ENCODE results near the gene MAST4.

MAST4 gene

DNA sequence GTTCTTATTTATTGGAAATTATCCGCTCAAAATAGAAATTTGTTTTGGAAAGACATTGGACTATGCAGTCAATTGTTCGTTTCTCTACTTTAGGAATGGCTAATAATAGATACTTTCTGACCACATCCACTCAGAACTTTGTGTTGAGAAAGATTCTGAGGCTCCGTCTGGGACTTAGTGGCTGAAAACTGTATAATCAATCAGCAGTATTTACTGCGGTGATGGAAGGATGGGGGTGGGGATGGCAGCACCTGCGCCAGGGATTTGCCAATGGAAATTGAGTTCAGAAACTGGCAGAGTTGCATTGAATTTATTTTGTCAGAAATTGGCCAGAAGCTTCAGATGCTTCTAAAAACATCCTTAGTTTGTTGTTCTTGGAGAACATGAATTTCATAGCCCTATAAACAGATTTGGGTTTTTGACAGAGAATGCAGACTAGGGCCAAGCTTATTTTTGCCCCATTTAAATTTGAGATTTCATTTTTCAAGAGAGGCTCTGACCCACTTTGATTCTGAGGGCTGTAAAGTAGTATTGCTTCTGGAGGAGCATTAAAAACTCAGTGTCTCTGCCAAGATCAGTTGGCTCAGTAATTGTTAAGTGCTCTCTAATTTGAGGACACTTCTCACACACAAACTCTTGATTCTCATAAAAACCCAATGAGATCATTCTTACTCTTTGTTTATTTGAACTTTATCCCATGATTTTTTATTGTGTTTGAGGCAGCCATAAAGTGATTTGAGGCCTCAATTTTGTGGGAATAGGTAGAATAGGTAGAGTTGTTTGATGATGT lies 385.3 kb downstream of the MAST4 start (continued):
- TF ChIP-seq ZNF658 (tag by site-specific recombination; IDR thresholded peaks at IDR 0.05) (no peak), ZNF37A (tag by site-specific recombination; IDR thresholded peaks at IDR 0.05) (no peak), KLF7 (tag by site-specific recombination; IDR thresholded peaks at IDR 0.05; ENCODE audit: borderline replicate concordance) (no peak)
- TF ChIP-seq, protein P1, sequence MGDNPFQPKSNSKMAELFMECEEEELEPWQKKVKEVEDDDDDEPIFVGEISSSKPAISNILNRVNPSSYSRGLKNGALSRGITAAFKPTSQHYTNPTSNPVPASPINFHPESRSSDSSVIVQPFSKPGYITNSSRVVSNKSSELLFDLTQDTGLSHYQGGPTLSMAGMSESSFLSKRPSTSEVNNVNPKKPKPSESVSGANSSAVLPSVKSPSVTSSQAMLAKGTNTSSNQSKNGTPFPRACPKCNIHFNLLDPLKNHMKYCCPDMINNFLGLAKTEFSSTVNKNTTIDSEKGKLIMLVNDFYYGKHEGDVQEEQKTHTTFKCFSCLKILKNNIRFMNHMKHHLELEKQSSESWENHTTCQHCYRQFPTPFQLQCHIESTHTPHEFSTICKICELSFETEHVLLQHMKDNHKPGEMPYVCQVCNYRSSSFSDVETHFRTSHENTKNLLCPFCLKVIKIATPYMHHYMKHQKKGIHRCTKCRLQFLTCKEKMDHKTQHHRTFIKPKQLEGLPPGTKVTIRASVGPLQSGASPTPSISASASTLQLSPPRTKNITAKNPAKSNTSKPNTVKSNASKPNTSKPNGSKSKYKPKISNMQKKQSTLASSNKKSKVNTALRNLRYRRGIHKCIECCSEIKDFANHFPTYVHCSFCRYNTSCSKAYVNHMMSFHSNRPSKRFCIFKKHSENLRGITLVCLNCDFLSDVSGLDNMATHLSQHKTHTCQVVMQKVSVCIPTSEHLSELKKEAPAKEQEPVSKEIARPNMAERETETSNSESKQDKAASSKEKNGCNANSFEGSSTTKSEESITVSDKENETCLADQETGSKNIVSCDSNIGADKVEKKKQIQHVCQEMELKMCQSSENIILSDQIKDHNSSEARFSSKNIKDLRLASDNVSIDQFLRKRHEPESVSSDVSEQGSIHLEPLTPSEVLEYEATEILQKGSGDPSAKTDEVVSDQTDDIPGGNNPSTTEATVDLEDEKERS (tag by site-specific recombination; IDR thresholded peaks at IDR 0.05) = no peak
- TF ChIP-seq, protein P2, sequence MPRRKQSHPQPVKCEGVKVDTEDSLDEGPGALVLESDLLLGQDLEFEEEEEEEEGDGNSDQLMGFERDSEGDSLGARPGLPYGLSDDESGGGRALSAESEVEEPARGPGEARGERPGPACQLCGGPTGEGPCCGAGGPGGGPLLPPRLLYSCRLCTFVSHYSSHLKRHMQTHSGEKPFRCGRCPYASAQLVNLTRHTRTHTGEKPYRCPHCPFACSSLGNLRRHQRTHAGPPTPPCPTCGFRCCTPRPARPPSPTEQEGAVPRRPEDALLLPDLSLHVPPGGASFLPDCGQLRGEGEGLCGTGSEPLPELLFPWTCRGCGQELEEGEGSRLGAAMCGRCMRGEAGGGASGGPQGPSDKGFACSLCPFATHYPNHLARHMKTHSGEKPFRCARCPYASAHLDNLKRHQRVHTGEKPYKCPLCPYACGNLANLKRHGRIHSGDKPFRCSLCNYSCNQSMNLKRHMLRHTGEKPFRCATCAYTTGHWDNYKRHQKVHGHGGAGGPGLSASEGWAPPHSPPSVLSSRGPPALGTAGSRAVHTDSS (tag by site-specific recombination; IDR thresholded peaks at IDR 0.05) = peak; percentile 71; the same call in 1 of the 2 replicates
- TF ChIP-seq, protein P3, sequence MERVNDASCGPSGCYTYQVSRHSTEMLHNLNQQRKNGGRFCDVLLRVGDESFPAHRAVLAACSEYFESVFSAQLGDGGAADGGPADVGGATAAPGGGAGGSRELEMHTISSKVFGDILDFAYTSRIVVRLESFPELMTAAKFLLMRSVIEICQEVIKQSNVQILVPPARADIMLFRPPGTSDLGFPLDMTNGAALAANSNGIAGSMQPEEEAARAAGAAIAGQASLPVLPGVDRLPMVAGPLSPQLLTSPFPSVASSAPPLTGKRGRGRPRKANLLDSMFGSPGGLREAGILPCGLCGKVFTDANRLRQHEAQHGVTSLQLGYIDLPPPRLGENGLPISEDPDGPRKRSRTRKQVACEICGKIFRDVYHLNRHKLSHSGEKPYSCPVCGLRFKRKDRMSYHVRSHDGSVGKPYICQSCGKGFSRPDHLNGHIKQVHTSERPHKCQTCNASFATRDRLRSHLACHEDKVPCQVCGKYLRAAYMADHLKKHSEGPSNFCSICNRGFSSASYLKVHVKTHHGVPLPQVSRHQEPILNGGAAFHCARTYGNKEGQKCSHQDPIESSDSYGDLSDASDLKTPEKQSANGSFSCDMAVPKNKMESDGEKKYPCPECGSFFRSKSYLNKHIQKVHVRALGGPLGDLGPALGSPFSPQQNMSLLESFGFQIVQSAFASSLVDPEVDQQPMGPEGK (tag by site-specific recombination; IDR thresholded peaks at IDR 0.05) = peak; percentile 58

DNA sequence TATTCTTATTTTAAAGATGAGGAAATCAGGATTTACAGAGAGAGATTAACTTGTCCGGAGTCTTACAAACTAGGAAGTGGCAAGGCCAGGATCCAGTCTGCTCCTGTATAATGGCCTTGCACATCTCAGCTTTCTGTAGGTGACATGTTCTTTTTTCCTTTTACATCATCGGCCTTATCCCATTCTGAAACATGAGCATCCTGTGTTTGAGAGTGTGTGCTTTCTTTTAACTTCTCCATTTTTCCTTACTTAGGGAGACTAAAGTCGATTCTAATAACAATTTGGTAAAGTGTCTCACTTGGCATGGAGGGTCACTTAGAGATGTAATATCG lies 385.8 kb downstream of the MAST4 start:
- CTCF ChIA-PET = no interaction called here
- Histone ChIP-seq H3K36me3 (ENCODE audit: control insufficient read depth in 2 of 2, insufficient read depth in 1 of 2, low read length in 2 of 2) (no peaks in the 10 kb centered on the region), H3K9me3 (ENCODE audit: control insufficient read depth, insufficient read depth, low read depth, low read length) (no peaks in the 10 kb centered on the region), H3K4me3 (ENCODE audit: low read depth, low read length) (no peak overlapping the region), H3K4me1 (ENCODE audit: control insufficient read depth, insufficient read depth, low read length) (peaks cover 41% of the 10 kb centered on the region), H3K27ac (ENCODE audit: extremely low read depth, low read depth, low read length) (peak overlapping the region; percentile 86)
- POLR2A ChIA-PET = no interaction called here
- TF ChIP-seq, protein P2 (tag by site-specific recombination; IDR thresholded peaks at IDR 0.05) = no peak; the same call in 1 of the 2 replicates
- TF ChIP-seq ZNF223 (tag by site-specific recombination; IDR thresholded peaks at IDR 0.05) (no peak), YY2 (tag by site-specific recombination; IDR thresholded peaks at IDR 0.05) (no peak), FEZF1 (tag by site-specific recombination; IDR thresholded peaks at IDR 0.05) (peak; percentile 72), ZNF366 (tag by site-specific recombination; conservative IDR thresholded peaks at IDR 0.05) (peak; percentile 95), ZNF394 (tag by site-specific recombination; IDR thresholded peaks at IDR 0.05; ENCODE audit: borderline replicate concordance) (peak; percentile 9; the same call in 1 of the 2 replicates), ZNF596 (tag by site-specific recombination; IDR thresholded peaks at IDR 0.05) (no peak), KLF16 (tag by site-specific recombination; IDR thresholded peaks at IDR 0.05) (no peak)
- TF ChIP-seq, protein P4, sequence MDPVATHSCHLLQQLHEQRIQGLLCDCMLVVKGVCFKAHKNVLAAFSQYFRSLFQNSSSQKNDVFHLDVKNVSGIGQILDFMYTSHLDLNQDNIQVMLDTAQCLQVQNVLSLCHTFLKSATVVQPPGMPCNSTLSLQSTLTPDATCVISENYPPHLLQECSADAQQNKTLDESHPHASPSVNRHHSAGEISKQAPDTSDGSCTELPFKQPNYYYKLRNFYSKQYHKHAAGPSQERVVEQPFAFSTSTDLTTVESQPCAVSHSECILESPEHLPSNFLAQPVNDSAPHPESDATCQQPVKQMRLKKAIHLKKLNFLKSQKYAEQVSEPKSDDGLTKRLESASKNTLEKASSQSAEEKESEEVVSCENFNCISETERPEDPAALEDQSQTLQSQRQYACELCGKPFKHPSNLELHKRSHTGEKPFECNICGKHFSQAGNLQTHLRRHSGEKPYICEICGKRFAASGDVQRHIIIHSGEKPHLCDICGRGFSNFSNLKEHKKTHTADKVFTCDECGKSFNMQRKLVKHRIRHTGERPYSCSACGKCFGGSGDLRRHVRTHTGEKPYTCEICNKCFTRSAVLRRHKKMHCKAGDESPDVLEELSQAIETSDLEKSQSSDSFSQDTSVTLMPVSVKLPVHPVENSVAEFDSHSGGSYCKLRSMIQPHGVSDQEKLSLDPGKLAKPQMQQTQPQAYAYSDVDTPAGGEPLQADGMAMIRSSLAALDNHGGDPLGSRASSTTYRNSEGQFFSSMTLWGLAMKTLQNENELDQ (tag by site-specific recombination; IDR thresholded peaks at IDR 0.05; ENCODE audit: low read depth) = peak; percentile 25; the same call in 1 of the 2 replicates
- TF ChIP-seq, protein P5, sequence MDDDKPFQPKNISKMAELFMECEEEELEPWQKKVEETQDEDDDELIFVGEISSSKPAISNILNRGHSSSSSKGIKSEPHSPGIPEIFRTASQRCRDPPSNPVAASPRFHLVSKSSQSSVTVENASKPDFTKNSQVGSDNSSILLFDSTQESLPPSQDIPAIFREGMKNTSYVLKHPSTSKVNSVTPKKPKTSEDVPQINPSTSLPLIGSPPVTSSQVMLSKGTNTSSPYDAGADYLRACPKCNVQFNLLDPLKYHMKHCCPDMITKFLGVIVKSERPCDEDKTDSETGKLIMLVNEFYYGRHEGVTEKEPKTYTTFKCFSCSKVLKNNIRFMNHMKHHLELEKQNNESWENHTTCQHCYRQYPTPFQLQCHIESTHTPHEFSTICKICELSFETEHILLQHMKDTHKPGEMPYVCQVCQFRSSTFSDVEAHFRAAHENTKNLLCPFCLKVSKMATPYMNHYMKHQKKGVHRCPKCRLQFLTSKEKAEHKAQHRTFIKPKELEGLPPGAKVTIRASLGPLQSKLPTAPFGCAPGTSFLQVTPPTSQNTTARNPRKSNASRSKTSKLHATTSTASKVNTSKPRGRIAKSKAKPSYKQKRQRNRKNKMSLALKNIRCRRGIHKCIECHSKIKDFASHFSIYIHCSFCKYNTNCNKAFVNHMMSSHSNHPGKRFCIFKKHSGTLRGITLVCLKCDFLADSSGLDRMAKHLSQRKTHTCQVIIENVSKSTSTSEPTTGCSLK (tag by site-specific recombination; IDR thresholded peaks at IDR 0.05) = no peak
- TF ChIP-seq, protein P6, sequence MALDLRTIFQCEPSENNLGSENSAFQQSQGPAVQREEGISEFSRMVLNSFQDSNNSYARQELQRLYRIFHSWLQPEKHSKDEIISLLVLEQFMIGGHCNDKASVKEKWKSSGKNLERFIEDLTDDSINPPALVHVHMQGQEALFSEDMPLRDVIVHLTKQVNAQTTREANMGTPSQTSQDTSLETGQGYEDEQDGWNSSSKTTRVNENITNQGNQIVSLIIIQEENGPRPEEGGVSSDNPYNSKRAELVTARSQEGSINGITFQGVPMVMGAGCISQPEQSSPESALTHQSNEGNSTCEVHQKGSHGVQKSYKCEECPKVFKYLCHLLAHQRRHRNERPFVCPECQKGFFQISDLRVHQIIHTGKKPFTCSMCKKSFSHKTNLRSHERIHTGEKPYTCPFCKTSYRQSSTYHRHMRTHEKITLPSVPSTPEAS (tag by site-specific recombination; IDR thresholded peaks at IDR 0.05) = peak; percentile 78; the same call in 1 of the 2 replicates
- TF ChIP-seq, protein P7, sequence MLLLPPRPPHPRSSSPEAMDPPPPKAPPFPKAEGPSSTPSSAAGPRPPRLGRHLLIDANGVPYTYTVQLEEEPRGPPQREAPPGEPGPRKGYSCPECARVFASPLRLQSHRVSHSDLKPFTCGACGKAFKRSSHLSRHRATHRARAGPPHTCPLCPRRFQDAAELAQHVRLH (tag by site-specific recombination; IDR thresholded peaks at IDR 0.05) = 0 out of 2 replicates have a peak, but pooled peaks have one; percentile 3
- TF ChIP-seq, protein P8, sequence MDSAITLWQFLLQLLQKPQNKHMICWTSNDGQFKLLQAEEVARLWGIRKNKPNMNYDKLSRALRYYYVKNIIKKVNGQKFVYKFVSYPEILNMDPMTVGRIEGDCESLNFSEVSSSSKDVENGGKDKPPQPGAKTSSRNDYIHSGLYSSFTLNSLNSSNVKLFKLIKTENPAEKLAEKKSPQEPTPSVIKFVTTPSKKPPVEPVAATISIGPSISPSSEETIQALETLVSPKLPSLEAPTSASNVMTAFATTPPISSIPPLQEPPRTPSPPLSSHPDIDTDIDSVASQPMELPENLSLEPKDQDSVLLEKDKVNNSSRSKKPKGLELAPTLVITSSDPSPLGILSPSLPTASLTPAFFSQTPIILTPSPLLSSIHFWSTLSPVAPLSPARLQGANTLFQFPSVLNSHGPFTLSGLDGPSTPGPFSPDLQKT (IDR thresholded peaks at IDR 0.05; ENCODE audit: borderline replicate concordance, low read depth, low read length) = no peak
